Measurements from ENCODE around the gene SPATA6L. TPM values are rescaled to one million over a fixed set of nuclear protein-coding genes. Genes with fewer than 3 reads are reported as not detected.
A peak's percentile ranks its signal among the peaks of the same experiment; 100 is the strongest.

SPATA6L gene
- total and polyA plus RNA-seq, 11 donors: 0.14 to 2.1 (median 0.55) TPM; not detected in 1

- H3K4me1 ChIP-seq: peaks cover 0 to 4% (median 0%) of the 10 kb centered on the region in 12 donors
- no peaks in the 10 kb centered on the region for H3K9me3 ChIP-seq
- no peak overlapping the region for H3K27ac ChIP-seq
- TF ChIP-seq CTCF (IDR thresholded peaks at IDR 0.05) (no peak), POLR2A (IDR thresholded peaks at IDR 0.05) (no peak)
- 48 to 74% (median 64%) methylated on average over 5 of the region's 5 CpGs for WGBS, 4 donors
- no peak for DNase-seq
- H3K4me3 ChIP-seq: no peak overlapping the region
- no peak for ATAC-seq
- intact Hi-C loops (cut with DNase I): loop anchor here in 2 of 10 donors (5.0 to 10.0 kb wide), 2 partner anchors 112 to 151 kb away; partner anchors contain the start of gene SLC1A1 (in 1 of the 2)
- H3K27me3 ChIP-seq: no peaks in the 10 kb centered on the region
- H3K36me3 ChIP-seq: peaks cover 0 to 6% (median 0%) of the 10 kb centered on the region in 9 donors
Observed at GRCh38 chr9:4603830-4604229, 62.5 kb downstream of the SPATA6L start.

DNA sequence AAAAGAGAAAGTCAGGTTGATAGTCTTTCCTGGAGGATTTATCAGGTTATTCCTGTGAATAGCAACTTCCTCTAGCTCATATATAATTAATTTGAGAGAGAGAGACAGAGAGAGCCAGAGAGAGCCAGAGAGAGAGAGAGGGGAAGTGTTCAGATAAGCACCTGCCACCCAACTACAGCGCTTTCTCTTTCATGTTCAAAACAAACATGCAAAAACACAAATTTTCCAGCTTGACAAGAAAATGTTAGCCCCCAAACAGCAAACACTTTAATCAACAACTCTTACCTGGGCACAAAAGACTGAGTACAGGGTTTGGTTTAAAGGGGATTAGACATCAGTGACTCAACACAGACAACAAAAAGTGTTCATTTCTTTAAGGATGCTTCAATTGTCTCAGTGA, 65.9 kb downstream of the SPATA6L start:
- peaks cover 0 to 16% (median 0%) of the 10 kb centered on the region in 12 donors for H3K4me1 ChIP-seq
- no peak for ATAC-seq
- no peak for DNase-seq
- WGBS, 4 donors: 77 to 89% (median 82%) methylated on average over 1 of the region's 1 CpG
- H3K27me3 ChIP-seq: no peaks in the 10 kb centered on the region
- H3K36me3 ChIP-seq: peaks cover 0 to 6% (median 0%) of the 10 kb centered on the region in 9 donors
- H3K27ac ChIP-seq: no peak overlapping the region
- no peak for TF ChIP-seq CTCF (IDR thresholded peaks at IDR 0.05)
- no peak for TF ChIP-seq POLR2A (IDR thresholded peaks at IDR 0.05)
- H3K9me3 ChIP-seq: no peaks in the 10 kb centered on the region
- intact Hi-C loops (cut with DNase I): loop anchor here in 2 of 10 donors (5.0 to 10.0 kb wide), 2 partner anchors 108 to 154 kb away; partner anchors contain the start of gene SLC1A1 (in 1 of the 2)
- no peak overlapping the region for H3K4me3 ChIP-seq

DNA sequence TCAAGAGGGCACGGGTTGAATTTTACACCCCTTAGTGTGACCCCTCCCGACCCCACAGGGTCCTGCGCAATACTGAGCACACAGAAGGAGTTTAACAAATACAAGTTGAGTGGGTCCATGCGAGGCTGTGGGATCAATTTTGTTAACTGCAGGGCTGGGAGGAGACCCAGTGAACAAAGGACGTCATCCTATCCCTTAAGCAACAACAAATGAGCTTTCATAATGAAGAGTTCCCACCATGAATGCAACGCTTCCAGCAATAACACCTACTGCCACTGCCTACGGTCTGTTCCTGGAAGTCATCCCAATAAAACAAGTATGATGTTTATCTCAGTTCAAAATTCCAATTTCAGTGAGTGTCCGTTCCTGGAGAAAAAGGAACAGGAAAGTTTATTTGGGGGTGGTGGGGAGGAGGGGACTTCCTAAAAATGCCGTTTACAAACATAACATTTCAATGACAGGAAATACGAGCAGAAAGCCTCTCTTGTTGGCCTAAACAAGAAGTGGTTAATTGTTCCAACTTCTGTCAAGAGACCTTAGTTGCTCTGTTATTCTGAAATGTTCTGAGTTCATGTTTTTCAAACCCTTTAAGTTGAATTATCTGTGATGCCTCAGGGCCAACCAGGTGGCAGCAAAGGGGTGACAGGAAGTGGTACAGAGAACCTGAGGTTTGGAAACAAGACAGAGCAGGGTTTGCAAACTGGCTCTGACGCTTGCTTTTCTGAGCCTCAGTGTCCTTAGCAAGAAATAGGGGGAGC, 69.9 kb downstream of the SPATA6L start:
- Histone ChIP-seq H3K36me3 (no peaks in the 10 kb centered on the region), H3K9me3 (no peaks in the 10 kb centered on the region), H3K4me3 (no peak overlapping the region), H3K27ac (peak overlapping the region in 8 of 12 donors; percentile 1 to 44 (median 17)), H3K4me1 (peaks cover 0 to 18% (median 3%) of the 10 kb centered on the region in 12 donors), H3K27me3 (no peaks in the 10 kb centered on the region)
- intact Hi-C loops (cut with DNase I): loop anchor here in 4 of 10 donors (2.0 to 10.0 kb wide), 3 partner anchors 42 to 58 kb away; no protein-coding TSS in a partner anchor
- TF ChIP-seq CTCF (IDR thresholded peaks at IDR 0.05): no peak
- 51 to 68% (median 66%) methylated on average over 11 of the region's 11 CpGs for WGBS, 4 donors
- DNase-seq (no peak), ATAC-seq (peak in 3 of 4 donors; percentile 20 to 62 (median 57))

DNA sequence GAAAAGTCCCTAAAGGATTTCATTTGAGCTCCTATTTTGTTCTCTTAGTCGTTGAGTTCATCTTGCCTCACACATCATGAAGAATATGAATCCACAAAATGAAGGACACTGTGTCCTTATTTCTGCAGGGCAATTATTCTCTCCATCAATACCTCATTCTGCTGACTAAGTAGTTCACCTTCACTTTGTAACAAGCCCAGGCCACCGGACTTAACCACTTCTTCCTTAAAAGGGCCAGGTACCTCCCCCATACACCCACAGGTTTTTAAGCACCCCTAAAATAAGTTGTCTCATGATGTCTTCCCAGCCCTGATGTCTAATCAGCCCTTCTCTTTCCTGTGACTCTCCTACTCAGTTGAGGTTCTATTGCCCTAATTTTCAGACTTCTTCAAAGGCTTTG, 71.3 kb downstream of the SPATA6L start:
- no peaks in the 10 kb centered on the region for H3K9me3 ChIP-seq
- H3K27me3 ChIP-seq: no peaks in the 10 kb centered on the region
- TF ChIP-seq CTCF (IDR thresholded peaks at IDR 0.05) (no peak), POLR2A (IDR thresholded peaks at IDR 0.05) (no peak)
- H3K4me1 ChIP-seq: peaks cover 0 to 30% (median 12%) of the 10 kb centered on the region in 12 donors
- H3K4me3 ChIP-seq: no peak overlapping the region
- no peaks in the 10 kb centered on the region for H3K36me3 ChIP-seq
- intact Hi-C loops (cut with DNase I): loop anchor here in 3 of 10 donors (5.0 to 10.0 kb wide), 2 partner anchors 43 to 60 kb away; no protein-coding TSS in a partner anchor
- 86 to 95% (median 92%) methylated on average over 2 of the region's 2 CpGs for WGBS, 4 donors
- DNase-seq (no peak), ATAC-seq (no peak)
- no peak overlapping the region for H3K27ac ChIP-seq
